ENCODE measurements around the gene DYNLL2. TPM values are rescaled to one million over a fixed set of nuclear protein-coding genes. Genes with fewer than 3 reads are reported as not detected.
"Not testable (repeated sequence)": the region's sequence is repeated elsewhere in the genome, so short reads cannot be mapped to it uniquely, and the experiment has no call there.

Gene DYNLL2
- total RNA-seq, 1 donor from 2014 or later, result 16.1 TPM

GRCh38 chr17:58105093-58105492 is 21.9 kb downstream of the DYNLL2 start:
- DNase-seq, result no peak

- DNase-seq, result no peak
Measured at GRCh38 chr17:58107306-58107705, 24.1 kb downstream of the DYNLL2 start.

GRCh38 chr17:58109197-58109596 is 26.0 kb downstream of the DYNLL2 start:
- no peak for DNase-seq

GRCh38 chr17:58110012-58110411 is 26.8 kb downstream of the DYNLL2 start:
- DNase-seq, result no peak

GRCh38 chr17:58111676-58112075 is 28.5 kb downstream of the DYNLL2 start:
- DNase-seq, result no peak

- DNase-seq, result peak; percentile 29
Measured at GRCh38 chr17:58112970-58113631, 29.9 kb downstream of the DYNLL2 start.

- DNase-seq, result no peak
Measured at GRCh38 chr17:58113947-58114346, 30.7 kb downstream of the DYNLL2 start.

- no peak for DNase-seq
Measured at GRCh38 chr17:58117382-58117781, 34.2 kb downstream of the DYNLL2 start.

- DNase-seq, result no peak
Measured at GRCh38 chr17:58119491-58119890, 36.3 kb downstream of the DYNLL2 start.

- DNase-seq, result no peak
Measured at GRCh38 chr17:58120195-58120822, 37.1 kb downstream of the DYNLL2 start.

- DNase-seq, result no peak
Measured at GRCh38 chr17:58121925-58122324, 38.7 kb downstream of the DYNLL2 start.

GRCh38 chr17:58127846-58128245 is 44.6 kb downstream of the DYNLL2 start:
- no peak for DNase-seq

- DNase-seq, result not testable (repeated sequence)
Measured at GRCh38 chr17:58132697-58133096, 49.5 kb downstream of the DYNLL2 start.

- DNase-seq, result no peak
Measured at GRCh38 chr17:58136669-58137279, 53.6 kb downstream of the DYNLL2 start.

- DNase-seq, result no peak
Measured at GRCh38 chr17:58141505-58141904, 58.3 kb downstream of the DYNLL2 start.

- not testable (repeated sequence) for DNase-seq
Measured at GRCh38 chr17:58143335-58143734, 60.1 kb downstream of the DYNLL2 start.

- DNase-seq, result no peak
Measured at GRCh38 chr17:58144801-58145200, 61.6 kb downstream of the DYNLL2 start.

Other genes with a start within 250 kb of the DYNLL2 start
- 10.4 TPM for gene MRPS23, start 233.4 kb upstream of the DYNLL2 start, total RNA-seq
- 7.6 TPM for gene CUEDC1, start 128.0 kb upstream of the DYNLL2 start, total RNA-seq
- gene VEZF1, start 95.2 kb upstream of the DYNLL2 start, total RNA-seq, result 31.2 TPM
- 227 TPM for gene SRSF1, start 76.2 kb upstream of the DYNLL2 start, total RNA-seq
- gene OR4D1, start 65.0 kb downstream of the DYNLL2 start, total RNA-seq, result not detected
- not detected for gene OR4D2, start 83.6 kb downstream of the DYNLL2 start, total RNA-seq
- gene EPX, start 109.3 kb downstream of the DYNLL2 start, total RNA-seq, result 1.9 TPM
- gene MKS1, start 135.8 kb downstream of the DYNLL2 start, total RNA-seq, result 11.0 TPM
- not detected for gene LPO, start 155.2 kb downstream of the DYNLL2 start, total RNA-seq
- gene MPO, start 197.5 kb downstream of the DYNLL2 start, total RNA-seq, result 51.1 TPM
- 3.9 TPM for gene TSPOAP1, start 245.4 kb downstream of the DYNLL2 start, total RNA-seq

Data from skin of body (tissue), 2 donors.